HG03521 (cell line): ENCODE data around the gene TNK1.
A peak's percentile ranks its signal among the peaks of the same experiment; 100 is the strongest.
"Not testable (repeated sequence)": the region's sequence is repeated elsewhere in the genome, so short reads cannot be mapped to it uniquely, and the experiment has no call there.

Source experiments
- ATAC-seq: cut with Tn5 transposase; IDR thresholded peaks from one replicate; pipeline ENCODE4 v1.9.1; 2021; ENCODE audit warnings: mild to moderate bottlenecking, moderate library complexity; ENCODE audit not compliant: unreplicated experiment

The TNK1 gene

GRCh38 chr17:7354262-7354843, 26.5 kb upstream of the TNK1 start:
- ATAC-seq: no peak

DNA sequence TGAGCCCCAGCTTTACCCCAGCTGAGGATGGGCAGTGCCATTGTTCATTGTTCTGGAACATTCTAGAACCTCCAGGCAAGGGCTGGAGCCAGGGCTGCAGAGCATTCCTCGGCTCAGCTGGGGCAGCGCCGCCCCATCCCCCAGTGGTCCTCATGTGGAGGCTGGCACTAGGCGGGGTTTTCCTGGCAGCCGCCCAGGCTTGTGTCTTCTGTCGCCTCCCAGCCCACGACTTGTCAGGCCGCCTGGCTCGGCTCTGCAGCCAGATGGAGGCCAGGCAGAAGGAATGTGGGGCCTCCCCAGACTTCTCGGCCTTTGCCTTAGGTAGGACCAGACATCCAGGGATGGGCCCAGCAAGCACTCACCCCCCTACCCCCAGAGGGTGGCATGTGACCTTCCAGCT, 25.8 kb upstream of the TNK1 start, which contains the start of gene TMEM95:
Gene TMEM95 (plus strand): TSS at position 104 of the 400 bp plus-strand sequence. CDS start 49 bp downstream, at position 153.
- ATAC-seq: no peak

DNA sequence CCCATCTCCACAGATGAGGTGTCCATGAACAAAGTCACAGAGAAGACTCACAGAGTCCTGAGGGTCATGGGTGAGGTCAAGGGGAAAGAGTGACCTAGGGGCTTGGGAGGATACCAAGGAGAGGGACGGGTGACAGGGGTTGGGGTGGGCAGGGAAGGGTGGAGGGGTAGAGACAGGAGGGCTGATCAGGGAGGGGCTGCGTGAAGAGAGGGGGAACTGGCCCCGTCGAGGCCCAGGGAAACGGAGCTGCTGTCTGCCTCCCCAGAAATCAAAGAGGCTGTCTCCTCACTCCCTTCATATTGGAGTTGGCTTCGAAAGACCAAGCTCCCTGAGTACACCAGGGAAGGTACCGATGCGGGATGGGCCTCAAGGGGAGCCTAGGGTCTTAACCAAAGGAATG, 25.3 kb upstream of the TNK1 start:
- no peak for ATAC-seq

DNA sequence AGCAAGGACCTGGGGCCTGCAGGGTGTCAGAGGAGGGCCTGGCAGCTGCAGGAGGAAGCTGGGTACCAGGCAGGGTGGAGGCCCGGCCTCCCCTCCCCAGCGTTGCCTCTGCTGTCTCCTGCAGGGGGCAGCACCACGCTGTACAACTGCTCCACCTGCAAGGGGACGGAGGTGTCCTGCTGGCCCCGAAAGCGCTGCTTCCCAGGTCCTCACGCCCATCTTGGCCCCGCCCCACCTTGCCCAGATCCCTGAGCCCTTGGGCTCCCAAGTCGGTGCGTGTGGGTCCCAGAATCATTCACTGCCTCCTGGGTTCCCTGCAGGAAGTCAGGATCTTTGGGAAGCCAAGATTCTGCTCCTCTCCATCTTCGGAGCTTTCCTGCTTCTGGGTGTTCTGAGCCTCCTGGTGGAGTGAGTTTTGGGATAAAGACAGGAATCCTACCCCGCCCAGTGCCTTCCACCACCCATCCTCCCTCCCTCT, 24.8 kb upstream of the TNK1 start:
- ATAC-seq: peak; percentile 33

DNA sequence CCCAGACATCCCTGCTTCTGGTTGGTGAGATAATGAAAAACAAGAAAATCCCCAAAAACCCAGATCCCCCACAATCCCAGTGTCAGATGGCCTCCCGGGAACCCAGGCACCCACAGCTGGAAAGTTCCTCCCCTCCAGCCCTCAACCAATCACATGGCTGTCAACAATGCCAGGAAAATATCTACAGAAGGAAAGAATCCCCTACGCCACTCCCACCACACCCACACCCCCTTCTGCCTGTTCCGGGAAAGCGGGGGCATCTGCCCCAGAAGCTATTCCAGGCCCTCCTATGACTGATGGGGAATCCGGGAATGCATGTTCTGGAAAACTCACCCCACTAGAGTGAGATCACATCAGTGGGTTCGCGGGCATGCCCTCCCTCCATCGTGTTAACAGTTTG, 24.1 kb upstream of the TNK1 start:
- ATAC-seq: no peak

GRCh38 chr17:7357381-7357780, 23.5 kb upstream of the TNK1 start:
- ATAC-seq: no peak

- ATAC-seq: no peak
These were observed 19.0 kb upstream of the TNK1 start for GRCh38 chr17:7361906-7362305.

DNA sequence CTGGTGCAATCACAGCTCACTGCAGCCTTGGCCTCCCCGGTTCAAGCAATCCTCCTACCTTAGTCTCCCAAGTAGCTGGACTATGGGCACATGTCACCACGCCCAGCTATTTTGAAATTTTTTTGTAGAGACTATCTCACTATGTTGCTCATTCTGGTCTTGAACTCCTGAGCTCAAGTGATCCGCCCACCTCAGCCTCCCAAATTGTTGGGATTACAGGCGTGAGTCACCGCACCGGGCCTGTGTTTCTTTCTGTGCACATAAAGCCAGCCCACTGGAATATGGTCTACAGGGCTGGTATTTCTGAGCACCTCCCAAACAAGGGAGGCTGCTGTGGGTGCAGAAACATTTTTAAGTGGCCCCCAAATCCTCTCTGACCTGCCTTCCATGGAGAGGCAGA, 17.6 kb upstream of the TNK1 start:
- ATAC-seq: no peak

- not testable (repeated sequence) for ATAC-seq
These were observed 14.9 kb upstream of the TNK1 start for GRCh38 chr17:7365963-7366362.

GRCh38 chr17:7367083-7367482, 13.8 kb upstream of the TNK1 start:
- ATAC-seq: no peak

GRCh38 chr17:7367918-7368598, 12.8 kb upstream of the TNK1 start:
- ATAC-seq: no peak

GRCh38 chr17:7368599-7368994, 12.3 kb upstream of the TNK1 start:
- ATAC-seq: not testable (repeated sequence)

DNA sequence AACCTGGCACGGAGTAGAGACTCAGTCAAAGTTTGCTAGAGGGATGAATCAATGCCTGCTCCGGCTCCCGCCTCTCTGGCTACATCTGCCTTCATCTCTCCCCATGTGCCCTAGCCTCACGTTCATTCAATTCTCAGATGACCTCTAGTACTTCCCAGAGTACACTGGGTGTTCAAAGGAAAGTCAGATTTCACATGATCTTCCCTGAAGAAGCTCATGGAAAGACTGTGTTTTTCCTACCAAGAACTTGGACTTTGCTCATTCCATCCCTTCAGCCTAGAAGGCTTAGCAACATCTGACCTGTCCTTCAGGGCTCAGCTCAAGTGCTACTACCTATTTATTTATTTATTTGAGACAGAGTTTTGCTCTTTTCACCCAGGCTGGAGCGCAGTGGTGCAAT, 11.1 kb upstream of the TNK1 start:
- no peak for ATAC-seq

- ATAC-seq: no peak
These were observed 10.0 kb upstream of the TNK1 start for GRCh38 chr17:7370853-7371252.

GRCh38 chr17:7374353-7374752, 6.5 kb upstream of the TNK1 start:
- no peak for ATAC-seq

- no peak for ATAC-seq
These were observed 1.8 kb upstream of the TNK1 start for GRCh38 chr17:7379134-7379533.

- no peak for ATAC-seq
These were observed 568 bp upstream of the TNK1 start for GRCh38 chr17:7380321-7380720.

DNA sequence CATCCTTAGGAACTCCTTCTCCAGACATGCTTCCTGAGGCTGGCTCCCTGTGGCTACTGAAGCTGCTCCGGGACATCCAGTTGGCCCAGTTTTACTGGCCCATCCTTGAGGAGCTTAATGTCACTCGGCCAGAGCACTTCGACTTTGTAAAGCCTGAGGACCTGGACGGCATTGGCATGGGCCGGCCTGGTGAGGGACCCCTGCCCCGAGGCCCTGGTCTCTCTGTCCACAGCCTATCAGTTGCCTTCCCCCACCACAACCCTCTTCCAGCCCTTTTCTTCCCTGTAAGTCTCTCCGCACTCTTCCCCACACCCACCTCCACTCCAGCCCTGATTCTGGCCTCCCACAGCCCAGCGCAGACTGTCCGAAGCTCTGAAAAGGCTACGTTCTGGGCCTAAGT, 2.0 kb downstream of the TNK1 start:
- no peak for ATAC-seq

DNA sequence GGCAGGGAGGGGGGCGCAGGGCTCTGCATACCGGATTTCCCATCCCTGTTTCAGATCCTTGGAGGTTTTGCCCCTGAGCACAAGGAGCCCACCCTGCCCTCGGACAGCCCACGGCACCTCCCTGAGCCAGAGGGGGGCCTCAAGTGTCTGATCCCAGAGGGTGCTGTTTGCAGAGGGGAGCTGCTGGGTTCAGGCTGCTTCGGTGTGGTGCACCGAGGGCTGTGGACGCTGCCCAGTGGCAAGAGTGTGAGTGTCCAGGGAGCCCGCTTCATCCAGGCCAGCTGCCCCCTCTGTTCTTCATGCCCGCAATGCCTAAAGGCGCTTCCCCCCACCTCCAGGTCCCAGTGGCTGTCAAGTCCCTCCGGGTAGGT, 2.5 kb downstream of the TNK1 start:
- ATAC-seq: no peak

DNA sequence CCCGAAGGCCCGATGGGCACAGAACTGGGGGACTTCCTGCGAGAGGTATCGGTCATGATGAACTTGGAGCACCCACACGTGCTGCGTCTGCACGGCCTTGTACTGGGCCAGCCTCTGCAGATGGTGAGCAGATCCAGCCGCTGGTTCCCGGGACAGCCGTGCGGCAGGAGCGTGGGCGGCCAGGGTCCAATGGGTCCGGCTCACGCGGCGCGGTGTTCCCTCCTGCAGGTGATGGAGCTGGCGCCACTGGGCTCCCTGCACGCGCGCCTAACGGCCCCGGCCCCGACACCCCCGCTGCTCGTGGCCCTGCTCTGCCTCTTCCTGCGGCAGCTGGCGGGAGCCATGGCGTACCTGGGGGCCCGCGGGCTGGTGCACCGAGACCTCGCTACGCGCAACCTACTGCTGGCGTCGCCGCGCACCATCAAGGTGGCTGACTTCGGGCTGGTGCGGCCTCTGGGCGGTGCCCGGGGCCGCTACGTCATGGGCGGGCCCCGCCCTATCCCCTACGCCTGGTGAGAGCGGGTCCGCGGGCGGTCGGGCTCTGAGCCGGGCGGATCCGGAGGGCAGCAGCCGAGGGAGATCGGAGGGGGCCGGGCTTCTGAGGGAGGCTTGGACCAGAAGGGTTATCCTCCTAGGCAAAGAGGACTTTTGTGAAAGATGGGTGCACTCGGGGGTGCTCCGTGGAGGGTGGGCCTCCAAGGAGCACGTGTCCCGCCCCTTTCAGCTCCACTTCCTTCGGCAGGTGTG, 3.0 kb downstream of the TNK1 start:
- peak; percentile 70 for ATAC-seq

DNA sequence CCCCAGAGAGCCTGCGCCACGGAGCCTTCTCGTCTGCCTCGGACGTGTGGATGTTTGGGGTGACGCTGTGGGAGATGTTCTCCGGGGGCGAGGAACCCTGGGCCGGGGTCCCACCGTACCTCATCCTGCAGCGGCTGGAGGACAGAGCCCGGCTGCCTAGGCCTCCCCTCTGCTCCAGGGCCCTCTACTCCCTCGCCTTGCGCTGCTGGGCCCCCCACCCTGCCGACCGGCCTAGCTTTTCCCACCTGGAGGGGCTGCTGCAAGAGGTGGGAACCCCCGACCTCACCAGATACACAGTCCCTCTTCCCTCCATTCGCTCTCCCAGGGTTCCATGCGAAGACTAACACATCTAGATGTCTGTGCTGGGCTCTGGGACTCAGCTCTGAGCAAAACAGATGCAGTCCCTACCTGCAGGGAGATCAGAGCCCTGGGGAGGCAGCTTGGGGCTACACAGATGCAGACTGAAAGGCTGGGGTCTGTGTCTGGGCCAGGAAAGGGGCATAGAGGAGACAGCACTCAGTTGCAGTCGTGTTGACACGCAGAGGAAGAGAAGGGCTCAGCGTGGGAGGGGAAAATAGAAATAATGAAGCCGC, 3.7 kb downstream of the TNK1 start:
- ATAC-seq: no peak

DNA sequence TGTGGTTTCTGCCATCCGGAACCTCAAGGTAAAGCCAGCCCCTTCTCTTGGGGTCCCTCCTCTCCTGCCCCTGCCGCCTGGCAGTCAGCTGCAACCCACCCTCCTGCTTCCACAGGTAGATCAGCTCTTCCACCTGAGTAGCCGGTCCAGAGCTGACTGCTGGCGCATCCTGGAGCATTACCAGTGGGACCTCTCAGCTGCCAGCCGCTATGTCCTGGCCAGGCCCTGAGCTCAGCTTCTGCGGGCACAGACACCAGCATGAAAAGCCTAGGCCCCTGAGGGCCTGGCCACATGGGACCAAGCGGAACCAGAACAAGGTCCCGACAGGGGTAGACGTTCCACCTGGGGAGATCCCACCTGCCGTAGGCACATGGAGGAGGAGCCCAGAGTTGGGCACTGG, 8.0 kb downstream of the TNK1 start:
- ATAC-seq: no peak
